Lung (tissue), 12 donors: Measurements from ENCODE around the gene FANCC. TPM values are rescaled to one million over a fixed set of nuclear protein-coding genes. Genes with fewer than 3 reads are reported as not detected.

Experiments
- ATAC-seq: fragments of 200-7000 bp; cut with Tn5 transposase; one replicate; pipeline ENCODE4 v1.9.1; 2020; ENCODE audit warnings: moderate number of reproducible peaks; ENCODE audit not compliant: insufficient read depth, low FRiP score
- DNase-seq, 3 donors: peaks; one replicate each; pipeline ENCODE4 v3.0.0-alpha.2; 2013 to 2017
- H3K27ac ChIP-seq, 2 donors: one replicate each; pipeline ENCODE4 v1.5.1; 2013; ENCODE audit warnings: mild to moderate bottlenecking in 2 of 2, moderate library complexity in 2 of 2, control low read depth in 1 of 2, inconsistent platforms in 1 of 2, low read depth in 1 of 2, low read length in 1 of 2
- H3K27me3 ChIP-seq, 3 donors: one replicate each; pipeline ENCODE4 v1.5.1; 2013; ENCODE audit warnings: low read length in 2 of 3; ENCODE audit not compliant: control insufficient read depth in 3 of 3, insufficient read depth in 3 of 3
- H3K36me3 ChIP-seq, 4 donors: one replicate each; pipeline ENCODE4 v1.5.1; 2013; ENCODE audit warnings: low read length in 4 of 4, mild to moderate bottlenecking in 1 of 4, moderate library complexity in 1 of 4; ENCODE audit not compliant: control insufficient read depth in 4 of 4, insufficient read depth in 4 of 4
- H3K4me1 ChIP-seq, 5 donors: one replicate each; pipeline ENCODE4 v1.5.1; 2013; ENCODE audit warnings: low read length in 5 of 5, mild to moderate bottlenecking in 2 of 5, moderate library complexity in 1 of 5; ENCODE audit not compliant: control insufficient read depth in 5 of 5, insufficient read depth in 5 of 5
- H3K4me3 ChIP-seq: one replicate; pipeline ENCODE4 v1.5.1; 2013; ENCODE audit warnings: mild to moderate bottlenecking, control low read depth, moderate library complexity
- H3K9ac ChIP-seq, 2 donors: one replicate each; pipeline ENCODE4 v1.5.1; 2013; ENCODE audit warnings: low read length in 2 of 2, control low read depth in 1 of 2; ENCODE audit not compliant: insufficient read depth in 1 of 2
- H3K9me3 ChIP-seq, 4 donors: one replicate each; pipeline ENCODE4 v1.5.1; 2013; ENCODE audit warnings: low read length in 3 of 4, mild to moderate bottlenecking in 1 of 4, moderate library complexity in 1 of 4; ENCODE audit not compliant: control insufficient read depth in 4 of 4, insufficient read depth in 3 of 4
- CTCF ChIP-seq: IDR thresholded peaks from 2 replicates; pipeline ENCODE4 v1.5.1; 2012; ENCODE audit warnings: mild to moderate bottlenecking; ENCODE audit errors: control extremely low read depth, extremely low read depth
- WGBS, 2 donors: extraction: QIAGEN DNeasy Blood & Tissue Kit; methylation state at CpG; one replicate each; pipeline ENCODE4 v1.1.7; 2013; 5-methylcytosine and 5-hydroxymethylcytosine counted together
- polyA plus RNA-seq, 2 donors: library from polyadenylated mRNA; stranded (reverse); fragments of 200-250 nt; gene quantifications; one replicate each; pipeline ENCODE4 v1.2.1, GENCODE V29; 2013
- total RNA-seq, 2 donors: library from RNA; depleted of rRNA in 1 of 2; stranded (reverse); fragments of >200 nt in 1 of 2; gene quantifications; one replicate each; pipeline ENCODE4 v1.2.1, GENCODE V29; 2014 to 2021
- donor health status: control.
- donor health status: control.
- donor health status: Bipolar disorder and iron deficiency.
- donor health status: healthy.
- donor health status: DM: yes; HTN: yes; CAD: no.

FANCC gene
- total and polyA plus RNA-seq, 4 donors, result 4.4 to 20.0 (median 8.7) TPM

GRCh38 chr9:95097279-95097678 is 220.2 kb downstream of the FANCC start:
- Histone ChIP-seq H3K4me3 (no peak overlapping the region), H3K27me3 (no peaks in the 10 kb centered on the region), H3K9me3 (peaks cover 0 to 2% (median 0%) of the 10 kb centered on the region in 4 donors), H3K27ac (no peak overlapping the region), H3K4me1 (peaks cover 5 to 27% (median 8%) of the 10 kb centered on the region in 5 donors), H3K36me3 (peaks cover 0 to 21% (median 14%) of the 10 kb centered on the region in 4 donors), H3K9ac (no peak overlapping the region)
- DNase-seq (no peak), ATAC-seq (no peak)
- 91 to 96% methylated on average over 7 of the region's 7 CpGs for WGBS, 2 donors
- TF ChIP-seq CTCF, result no peak

GRCh38 chr9:95096807-95097206 is 220.7 kb downstream of the FANCC start:
- ATAC-seq (no peak), DNase-seq (peak in 1 of 3 donors; percentile 23)
- Histone ChIP-seq H3K4me1 (peaks cover 5 to 32% (median 12%) of the 10 kb centered on the region in 5 donors), H3K4me3 (no peak overlapping the region), H3K27me3 (no peaks in the 10 kb centered on the region), H3K27ac (peak overlapping the region in 1 of 2 donors; percentile 5), H3K9me3 (peaks cover 0 to 2% (median 0%) of the 10 kb centered on the region in 4 donors), H3K36me3 (peaks cover 0 to 21% (median 13%) of the 10 kb centered on the region in 4 donors), H3K9ac (no peak overlapping the region)
- TF ChIP-seq CTCF, result no peak
- WGBS, 2 donors, result 59 to 69% methylated on average over 6 of the region's 6 CpGs

- no peak overlapping the region for H3K4me3 ChIP-seq
- no peak for ATAC-seq
- H3K9me3 ChIP-seq, result peaks cover 0 to 2% (median 0%) of the 10 kb centered on the region in 4 donors
- H3K4me1 ChIP-seq, result peaks cover 5 to 36% (median 16%) of the 10 kb centered on the region in 5 donors
- no peak overlapping the region for H3K9ac ChIP-seq
- no peak for DNase-seq
- WGBS, 2 donors, result 88 to 96% methylated on average over 12 of the region's 12 CpGs
- H3K27ac ChIP-seq, result peak overlapping the region in 1 of 2 donors; percentile 5
- no peak for TF ChIP-seq CTCF
- H3K27me3 ChIP-seq, result no peaks in the 10 kb centered on the region
- H3K36me3 ChIP-seq, result peaks cover 0 to 21% (median 13%) of the 10 kb centered on the region in 4 donors
Observed at GRCh38 chr9:95096381-95096780, 221.1 kb downstream of the FANCC start.
